Measurements from ENCODE around the gene PRTFDC1.

- TF ChIP-seq POLR2A (IDR thresholded peaks at IDR 0.05; ENCODE audit: low read depth, low read length) = no peak
- TF ChIP-seq TAF1 (IDR thresholded peaks at IDR 0.05; ENCODE audit: borderline replicate concordance, low read depth, low read length) = no peak
- TF ChIP-seq POLR2AphosphoS5 (IDR thresholded peaks at IDR 0.05; ENCODE audit: low read depth, low read length) = no peak
These were observed 64.6 kb downstream of the PRTFDC1 start for GRCh38 chr10:24887855-24888231.

Data from GM12892 (cell line).